ENCODE measurements around the gene ZNF638. TPM values are rescaled to one million over a fixed set of nuclear protein-coding genes. Genes with fewer than 3 reads are reported as not detected.

ZNF638 gene
- total RNA-seq, 3 donors from 2014 or later (not counting 1 experiment from before 2014, with no cell fraction given) = 104 to 126 (median 113) TPM

DNA sequence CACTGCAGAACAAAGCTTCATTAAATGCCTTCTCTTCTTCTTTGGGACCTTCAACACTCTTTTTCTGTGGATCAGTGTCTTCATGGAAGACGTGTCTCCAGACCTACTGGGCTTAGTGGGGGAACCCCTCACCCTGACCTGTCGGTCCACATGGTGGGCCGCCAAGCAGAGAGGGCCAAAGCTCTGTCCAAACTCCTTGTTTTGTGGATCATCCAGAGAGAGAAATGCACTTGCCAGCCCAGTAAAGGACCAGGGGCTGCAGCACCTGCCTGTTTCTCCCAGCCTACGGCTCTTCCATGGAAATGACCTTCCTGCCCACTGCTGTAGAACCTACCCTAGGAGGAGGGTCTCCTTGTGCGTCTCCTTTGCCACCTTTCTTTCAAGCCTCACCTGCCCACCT lies 147.7 kb downstream of the ZNF638 start:
- no peaks in the 10 kb centered on the region for H3K4me1 Mint-ChIP-seq

DNA sequence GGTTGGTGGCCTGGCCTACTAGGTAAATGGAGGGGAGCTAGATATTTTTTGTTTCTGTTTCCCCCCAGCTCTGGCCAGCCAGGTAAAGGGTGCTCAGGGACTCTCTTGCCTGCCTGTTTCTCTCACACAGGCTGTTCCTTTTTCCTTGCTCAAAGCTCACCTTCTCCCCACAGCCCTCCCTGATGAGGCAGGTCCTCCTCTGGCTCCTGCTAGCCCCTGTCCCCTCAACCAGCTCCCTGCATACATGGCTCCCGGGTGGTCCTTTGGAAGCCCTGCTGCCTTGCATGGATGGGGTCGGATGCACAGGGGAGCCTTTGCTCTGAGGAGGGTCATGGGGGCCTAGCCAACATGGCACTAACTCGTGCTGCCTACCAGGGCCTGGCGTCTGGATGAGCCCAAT lies 149.5 kb downstream of the ZNF638 start:
- H3K36me3 Mint-ChIP-seq = no peaks in the 10 kb centered on the region
- no peaks in the 10 kb centered on the region for H3K9me3 ChIP-seq (ENCODE audit: control insufficient read depth, insufficient read depth, low read length)
- TF ChIP-seq, protein P1, sequence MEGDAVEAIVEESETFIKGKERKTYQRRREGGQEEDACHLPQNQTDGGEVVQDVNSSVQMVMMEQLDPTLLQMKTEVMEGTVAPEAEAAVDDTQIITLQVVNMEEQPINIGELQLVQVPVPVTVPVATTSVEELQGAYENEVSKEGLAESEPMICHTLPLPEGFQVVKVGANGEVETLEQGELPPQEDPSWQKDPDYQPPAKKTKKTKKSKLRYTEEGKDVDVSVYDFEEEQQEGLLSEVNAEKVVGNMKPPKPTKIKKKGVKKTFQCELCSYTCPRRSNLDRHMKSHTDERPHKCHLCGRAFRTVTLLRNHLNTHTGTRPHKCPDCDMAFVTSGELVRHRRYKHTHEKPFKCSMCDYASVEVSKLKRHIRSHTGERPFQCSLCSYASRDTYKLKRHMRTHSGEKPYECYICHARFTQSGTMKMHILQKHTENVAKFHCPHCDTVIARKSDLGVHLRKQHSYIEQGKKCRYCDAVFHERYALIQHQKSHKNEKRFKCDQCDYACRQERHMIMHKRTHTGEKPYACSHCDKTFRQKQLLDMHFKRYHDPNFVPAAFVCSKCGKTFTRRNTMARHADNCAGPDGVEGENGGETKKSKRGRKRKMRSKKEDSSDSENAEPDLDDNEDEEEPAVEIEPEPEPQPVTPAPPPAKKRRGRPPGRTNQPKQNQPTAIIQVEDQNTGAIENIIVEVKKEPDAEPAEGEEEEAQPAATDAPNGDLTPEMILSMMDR (IDR thresholded peaks at IDR 0.05) = no peak
- H3K27ac ChIP-seq (ENCODE audit: low read length) = no peak overlapping the region
- no peak overlapping the region for H3K4me3 Mint-ChIP-seq
- ATAC-seq = no peak
- DNase-seq = no peak
- intact Hi-C loops (cut with micrococcal nuclease) = no loop called here
- no peak overlapping the region for H3K27ac Mint-ChIP-seq
- H3K4me1 ChIP-seq (ENCODE audit: control insufficient read depth, insufficient read depth, low read length) = no peaks in the 10 kb centered on the region
- no peak overlapping the region for H3K4me3 ChIP-seq (ENCODE audit: low read length)
- H3K4me1 Mint-ChIP-seq = no peaks in the 10 kb centered on the region
- H3K27me3 Mint-ChIP-seq (ENCODE audit: low read depth in 2 of 2) = peaks cover 9 to 16% of the 10 kb centered on the region in 2 donors
- H3K9me3 Mint-ChIP-seq = no peaks in the 10 kb centered on the region
- H3K36me3 ChIP-seq (ENCODE audit: control insufficient read depth, insufficient read depth, low read length) = no peaks in the 10 kb centered on the region
- no peaks in the 10 kb centered on the region for H3K27me3 ChIP-seq (ENCODE audit: control insufficient read depth, insufficient read depth, low read length)
- 90% methylated on average over 4 of the region's 4 CpGs for WGBS (ENCODE audit: insufficient coverage)

More for the DNA sequence above, 147.7 kb downstream of the ZNF638 start:
- DNase-seq (no peak), ATAC-seq (no peak)
- H3K27ac ChIP-seq (ENCODE audit: low read length) = no peak overlapping the region
- no peaks in the 10 kb centered on the region for H3K4me1 ChIP-seq (ENCODE audit: control insufficient read depth, insufficient read depth, low read length)
- H3K9me3 ChIP-seq (ENCODE audit: control insufficient read depth, insufficient read depth, low read length) = no peaks in the 10 kb centered on the region
- H3K36me3 ChIP-seq (ENCODE audit: control insufficient read depth, insufficient read depth, low read length) = no peaks in the 10 kb centered on the region
- no peaks in the 10 kb centered on the region for H3K9me3 Mint-ChIP-seq
- H3K36me3 Mint-ChIP-seq = no peaks in the 10 kb centered on the region
- intact Hi-C loops (cut with micrococcal nuclease) = no loop called here
- H3K4me3 Mint-ChIP-seq = no peak overlapping the region
- 89% methylated on average over 5 of the region's 5 CpGs for WGBS (ENCODE audit: insufficient coverage)
- no peak overlapping the region for H3K4me3 ChIP-seq (ENCODE audit: low read length)
- H3K27me3 ChIP-seq (ENCODE audit: control insufficient read depth, insufficient read depth, low read length) = no peaks in the 10 kb centered on the region
- TF ChIP-seq, protein P1 (IDR thresholded peaks at IDR 0.05) = no peak
- H3K27me3 Mint-ChIP-seq (ENCODE audit: low read depth in 2 of 2) = peaks cover 9 to 16% of the 10 kb centered on the region in 2 donors
- H3K27ac Mint-ChIP-seq = no peak overlapping the region

DNA sequence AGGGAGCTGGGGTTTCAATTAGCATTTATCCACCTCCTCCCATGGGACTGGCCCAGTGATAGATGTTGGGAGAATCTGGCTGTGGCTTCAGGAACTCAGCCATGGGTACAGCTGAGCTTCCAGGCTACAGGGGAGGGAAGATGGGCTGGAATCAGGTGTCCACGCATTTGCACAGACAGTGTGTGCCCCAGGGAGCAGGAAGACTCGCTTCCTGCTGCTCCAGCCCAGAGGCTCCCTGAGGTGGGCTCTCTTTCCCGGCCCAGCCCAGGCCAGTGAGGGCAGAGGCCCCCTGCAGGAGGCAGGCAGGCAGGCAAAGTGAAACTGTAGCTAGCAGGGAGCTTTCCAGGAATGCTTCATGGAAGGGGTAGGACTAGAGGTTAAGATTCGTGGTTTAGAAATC lies 150.5 kb downstream of the ZNF638 start:
- intact Hi-C loops (cut with micrococcal nuclease) = no loop called here

DNA sequence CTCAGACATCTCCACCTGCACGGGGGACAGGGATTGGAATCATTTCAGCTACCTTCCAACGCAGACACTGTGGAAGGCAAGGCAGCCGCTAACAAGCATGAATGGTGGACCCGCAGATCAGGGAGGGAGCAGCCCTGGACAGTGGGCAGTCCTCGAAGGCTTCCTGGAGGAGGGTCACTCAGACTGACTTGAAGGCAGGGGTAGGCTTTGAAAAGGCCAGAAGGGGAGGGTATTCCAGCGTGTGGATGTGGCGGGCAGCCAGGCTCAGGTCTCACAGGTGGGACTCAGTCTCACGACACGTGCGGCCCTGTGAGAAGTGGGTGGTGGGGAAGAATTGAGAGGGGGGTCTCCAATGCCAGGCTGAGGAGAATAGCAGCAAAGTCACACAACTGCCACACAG lies 151.7 kb downstream of the ZNF638 start:
- H3K4me1 ChIP-seq (ENCODE audit: control insufficient read depth, insufficient read depth, low read length) = no peaks in the 10 kb centered on the region
- no peak for DNase-seq
- Mint-ChIP-seq H3K4me1 (no peaks in the 10 kb centered on the region), H3K36me3 (no peaks in the 10 kb centered on the region), H3K27me3 (ENCODE audit: low read depth in 2 of 2) (peaks cover 9 to 16% of the 10 kb centered on the region in 2 donors), H3K27ac (no peak overlapping the region), H3K9me3 (no peaks in the 10 kb centered on the region), H3K4me3 (no peak overlapping the region)
- H3K27ac ChIP-seq (ENCODE audit: low read length) = no peak overlapping the region
- no peaks in the 10 kb centered on the region for H3K36me3 ChIP-seq (ENCODE audit: control insufficient read depth, insufficient read depth, low read length)
- intact Hi-C loops (cut with micrococcal nuclease) = no loop called here
- no peak for ATAC-seq
- no peaks in the 10 kb centered on the region for H3K27me3 ChIP-seq (ENCODE audit: control insufficient read depth, insufficient read depth, low read length)
- H3K9me3 ChIP-seq (ENCODE audit: control insufficient read depth, insufficient read depth, low read length) = no peaks in the 10 kb centered on the region
- 87% methylated on average over 10 of the region's 10 CpGs for WGBS (ENCODE audit: insufficient coverage)
- TF ChIP-seq, protein P1 (IDR thresholded peaks at IDR 0.05) = no peak
- no peak overlapping the region for H3K4me3 ChIP-seq (ENCODE audit: low read length)

More for the DNA sequence above, 150.5 kb downstream of the ZNF638 start:
- Histone ChIP-seq H3K4me3 (ENCODE audit: low read length) (no peak overlapping the region), H3K27me3 (ENCODE audit: control insufficient read depth, insufficient read depth, low read length) (no peaks in the 10 kb centered on the region), H3K4me1 (ENCODE audit: control insufficient read depth, insufficient read depth, low read length) (no peaks in the 10 kb centered on the region), H3K9me3 (ENCODE audit: control insufficient read depth, insufficient read depth, low read length) (no peaks in the 10 kb centered on the region), H3K27ac (ENCODE audit: low read length) (no peak overlapping the region), H3K36me3 (ENCODE audit: control insufficient read depth, insufficient read depth, low read length) (no peaks in the 10 kb centered on the region)
- Mint-ChIP-seq H3K4me3 (no peak overlapping the region), H3K27me3 (ENCODE audit: low read depth in 2 of 2) (peaks cover 9 to 16% of the 10 kb centered on the region in 2 donors), H3K36me3 (no peaks in the 10 kb centered on the region), H3K9me3 (no peaks in the 10 kb centered on the region), H3K27ac (no peak overlapping the region), H3K4me1 (no peaks in the 10 kb centered on the region)
- ATAC-seq (no peak), DNase-seq (no peak)
- TF ChIP-seq, protein P1 (IDR thresholded peaks at IDR 0.05) = no peak
- 88% methylated on average over 4 of the region's 4 CpGs for WGBS (ENCODE audit: insufficient coverage)

All from natural killer cell (primary cell).